Measurements from ENCODE around the gene WARS2. TPM values are rescaled to one million over a fixed set of nuclear protein-coding genes. Genes with fewer than 3 reads are reported as not detected.

The WARS2 gene
- polyA plus RNA-seq, 1 experiment: 12.6 TPM

GRCh38 chr1:118999348-119000071 is 140.9 kb downstream of the WARS2 start:
- CTCF ChIA-PET: interaction anchor here (1.2 kb wide), 1 partner anchor 9 kb away, joined by 3 read pairs; no protein-coding TSS in a partner anchor
- Histone ChIP-seq H3K27me3 (ENCODE audit: control insufficient read depth, insufficient read depth, low read length) (peaks cover 96% of the 10 kb centered on the region), H3K4me3 (ENCODE audit: low read depth, low read length) (no peak overlapping the region)

DNA sequence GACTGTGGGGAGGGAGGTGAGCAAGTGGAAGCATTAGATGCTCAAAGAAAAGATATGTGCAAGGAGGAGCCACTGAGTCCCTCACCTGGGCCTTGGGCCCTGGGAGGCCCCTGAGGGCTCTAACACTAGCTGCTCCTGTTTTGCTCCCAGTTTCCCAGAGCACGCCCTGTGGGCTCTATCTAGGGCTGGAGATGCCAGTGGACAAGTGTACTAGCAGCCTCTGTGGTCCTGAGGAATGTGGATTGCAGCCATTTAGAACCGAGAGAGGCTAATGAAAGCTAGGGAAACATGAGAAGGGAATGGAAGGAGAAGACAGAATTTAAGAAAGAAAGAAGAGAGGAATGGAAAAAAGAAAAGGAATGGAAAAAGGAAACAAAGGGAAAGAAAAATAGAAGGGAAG is 142.3 kb downstream of the WARS2 start:
- Histone ChIP-seq H3K27ac (ENCODE audit: low read depth, low read length) (no peak overlapping the region), H3K9me3 (ENCODE audit: control insufficient read depth, insufficient read depth, low read length) (no peaks in the 10 kb centered on the region; the same call in 1 of the 2 replicates), H3K27me3 (ENCODE audit: control insufficient read depth, insufficient read depth, low read length) (peaks cover 96% of the 10 kb centered on the region), H3K4me3 (ENCODE audit: low read depth, low read length) (no peak overlapping the region)
- TF ChIP-seq, protein P1, sequence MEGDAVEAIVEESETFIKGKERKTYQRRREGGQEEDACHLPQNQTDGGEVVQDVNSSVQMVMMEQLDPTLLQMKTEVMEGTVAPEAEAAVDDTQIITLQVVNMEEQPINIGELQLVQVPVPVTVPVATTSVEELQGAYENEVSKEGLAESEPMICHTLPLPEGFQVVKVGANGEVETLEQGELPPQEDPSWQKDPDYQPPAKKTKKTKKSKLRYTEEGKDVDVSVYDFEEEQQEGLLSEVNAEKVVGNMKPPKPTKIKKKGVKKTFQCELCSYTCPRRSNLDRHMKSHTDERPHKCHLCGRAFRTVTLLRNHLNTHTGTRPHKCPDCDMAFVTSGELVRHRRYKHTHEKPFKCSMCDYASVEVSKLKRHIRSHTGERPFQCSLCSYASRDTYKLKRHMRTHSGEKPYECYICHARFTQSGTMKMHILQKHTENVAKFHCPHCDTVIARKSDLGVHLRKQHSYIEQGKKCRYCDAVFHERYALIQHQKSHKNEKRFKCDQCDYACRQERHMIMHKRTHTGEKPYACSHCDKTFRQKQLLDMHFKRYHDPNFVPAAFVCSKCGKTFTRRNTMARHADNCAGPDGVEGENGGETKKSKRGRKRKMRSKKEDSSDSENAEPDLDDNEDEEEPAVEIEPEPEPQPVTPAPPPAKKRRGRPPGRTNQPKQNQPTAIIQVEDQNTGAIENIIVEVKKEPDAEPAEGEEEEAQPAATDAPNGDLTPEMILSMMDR (IDR thresholded peaks at IDR 0.05; ENCODE audit: low read depth, low read length): no peak
- no peak for DNase-seq (ENCODE audit: low read depth, low spot score)
- ChIA-PET CTCF (no interaction called here), POLR2A (no interaction called here)

More at GRCh38 chr1:118999348-119000071, 140.9 kb downstream of the WARS2 start:
- Histone ChIP-seq H3K9me3 (ENCODE audit: control insufficient read depth, insufficient read depth, low read length) (no peaks in the 10 kb centered on the region; the same call in 1 of the 2 replicates), H3K27ac (ENCODE audit: low read depth, low read length) (no peak overlapping the region)
- POLR2A ChIA-PET: no interaction called here
- TF ChIP-seq, protein P1 (IDR thresholded peaks at IDR 0.05; ENCODE audit: low read depth, low read length): no peak
- DNase-seq (ENCODE audit: low read depth, low spot score): no peak

DNA sequence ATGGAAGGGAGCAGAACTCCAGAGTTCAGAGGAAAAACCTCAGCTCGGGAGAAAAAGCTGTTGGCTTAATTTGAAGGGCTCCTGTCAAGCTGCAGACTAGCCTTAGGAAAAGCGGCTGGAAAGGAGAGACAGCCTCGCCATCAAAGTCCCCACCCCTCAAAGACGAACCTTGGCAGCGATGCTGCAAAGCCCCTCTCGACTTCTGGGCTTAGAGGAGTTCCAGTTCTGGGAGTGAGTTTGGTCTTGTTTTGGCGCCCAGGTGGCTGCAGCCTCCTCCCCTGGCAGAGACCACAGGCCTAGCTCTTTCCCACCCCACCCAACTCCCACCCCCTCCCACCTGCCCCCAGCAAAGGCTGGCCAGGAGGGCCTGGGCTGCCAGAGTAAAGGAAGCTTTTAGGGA is 143.2 kb downstream of the WARS2 start:
- no peak for DNase-seq (ENCODE audit: low read depth, low spot score)
- no peak overlapping the region for H3K27ac ChIP-seq (ENCODE audit: low read depth, low read length)
- H3K4me3 ChIP-seq (ENCODE audit: low read depth, low read length): no peak overlapping the region
- peaks cover 96% of the 10 kb centered on the region for H3K27me3 ChIP-seq (ENCODE audit: control insufficient read depth, insufficient read depth, low read length)
- ChIA-PET POLR2A (no interaction called here), CTCF (no interaction called here)
- TF ChIP-seq, protein P1 (IDR thresholded peaks at IDR 0.05; ENCODE audit: low read depth, low read length): no peak
- peaks cover 2% of the 10 kb centered on the region; the same call in 1 of the 2 replicates for H3K9me3 ChIP-seq (ENCODE audit: control insufficient read depth, insufficient read depth, low read length)

GRCh38 chr1:118995312-118996016 is 145.0 kb downstream of the WARS2 start:
- Histone ChIP-seq H3K27ac (ENCODE audit: low read depth, low read length) (no peak overlapping the region), H3K27me3 (ENCODE audit: control insufficient read depth, insufficient read depth, low read length) (peaks cover 97% of the 10 kb centered on the region), H3K9me3 (ENCODE audit: control insufficient read depth, insufficient read depth, low read length) (peaks cover 2% of the 10 kb centered on the region; the same call in 1 of the 2 replicates), H3K4me3 (ENCODE audit: low read depth, low read length) (no peak overlapping the region)
- TF ChIP-seq, protein P1 (IDR thresholded peaks at IDR 0.05; ENCODE audit: low read depth, low read length): no peak
- no peak for DNase-seq (ENCODE audit: low read depth, low spot score)
- CTCF ChIA-PET: interaction anchor here (0.7 to 2.2 kb wide), 3 partner anchors 13 to 281 kb away, joined by 3 to 9 read pairs (median 3); no protein-coding TSS in a partner anchor
- POLR2A ChIA-PET: no interaction called here

- Histone ChIP-seq H3K4me3 (ENCODE audit: low read depth, low read length) (no peak overlapping the region), H3K27me3 (ENCODE audit: control insufficient read depth, insufficient read depth, low read length) (peaks cover 97% of the 10 kb centered on the region), H3K27ac (ENCODE audit: low read depth, low read length) (no peak overlapping the region), H3K9me3 (ENCODE audit: control insufficient read depth, insufficient read depth, low read length) (peaks cover 2% of the 10 kb centered on the region; the same call in 1 of the 2 replicates)
- DNase-seq (ENCODE audit: low read depth, low spot score): no peak
- ChIA-PET CTCF (interaction anchor here (2.2 kb wide), 1 partner anchor 15 kb away, joined by 9 read pairs; no protein-coding TSS in a partner anchor), POLR2A (no interaction called here)
- TF ChIP-seq, protein P1 (IDR thresholded peaks at IDR 0.05; ENCODE audit: low read depth, low read length): no peak
These were observed 146.8 kb downstream of the WARS2 start for GRCh38 chr1:118993700-118994026.

All from AG04450 (cell line).